ENCODE data around the gene ACE.

Gene ACE

GRCh38 chr17:63538693-63539595 lies 62.1 kb downstream of the ACE start:
- no peak for DNase-seq

- DNase-seq: no peak
Measured at GRCh38 chr17:63540590-63540989, 63.7 kb downstream of the ACE start.

DNA sequence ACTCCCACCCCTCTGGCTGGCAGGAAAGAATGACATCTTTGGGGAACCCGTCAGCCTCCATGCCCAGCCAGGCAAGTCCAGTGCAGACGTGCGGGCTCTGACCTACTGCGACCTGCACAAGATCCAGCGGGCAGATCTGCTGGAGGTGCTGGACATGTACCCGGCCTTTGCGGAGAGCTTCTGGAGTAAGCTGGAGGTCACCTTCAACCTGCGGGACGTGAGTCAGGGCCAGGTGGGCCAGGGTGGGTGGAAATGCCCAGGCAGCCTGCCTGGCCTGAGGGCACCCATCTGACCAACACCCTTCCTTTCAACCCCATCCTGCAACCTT lies 65.3 kb downstream of the ACE start:
- no peak for DNase-seq

- DNase-seq: no peak
Measured at GRCh38 chr17:63542942-63543821, 66.3 kb downstream of the ACE start.

DNA sequence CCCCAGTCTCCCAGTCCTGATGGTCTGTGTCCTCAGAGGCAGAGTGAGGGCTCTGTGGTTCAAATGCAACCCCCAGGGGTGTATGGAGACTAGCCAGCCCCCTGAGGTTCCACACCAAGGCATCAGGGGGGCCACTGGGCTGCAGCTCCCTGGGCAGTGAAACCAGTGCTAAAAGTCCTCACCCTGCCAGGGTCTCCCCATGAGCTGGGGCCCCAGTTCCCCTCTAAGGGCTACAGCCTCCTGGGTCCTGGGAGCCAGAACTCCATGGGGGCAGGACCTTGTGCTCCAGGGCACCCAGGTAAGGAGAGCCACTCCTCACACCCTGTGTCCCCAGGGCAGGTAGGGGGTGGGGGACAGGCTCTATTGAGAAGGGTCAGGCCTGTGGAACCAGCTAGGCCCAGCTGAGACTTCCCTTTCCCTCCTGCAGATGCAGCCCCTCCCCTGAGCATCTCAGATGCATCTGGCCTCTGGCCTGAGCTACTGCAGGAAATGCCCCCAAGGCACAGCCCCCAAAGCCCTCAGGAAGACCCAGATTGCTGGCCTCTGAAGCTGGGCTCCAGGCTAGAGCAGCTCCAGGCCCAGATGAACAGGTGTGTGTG lies 67.1 kb downstream of the ACE start:
- DNase-seq: no peak

DNA sequence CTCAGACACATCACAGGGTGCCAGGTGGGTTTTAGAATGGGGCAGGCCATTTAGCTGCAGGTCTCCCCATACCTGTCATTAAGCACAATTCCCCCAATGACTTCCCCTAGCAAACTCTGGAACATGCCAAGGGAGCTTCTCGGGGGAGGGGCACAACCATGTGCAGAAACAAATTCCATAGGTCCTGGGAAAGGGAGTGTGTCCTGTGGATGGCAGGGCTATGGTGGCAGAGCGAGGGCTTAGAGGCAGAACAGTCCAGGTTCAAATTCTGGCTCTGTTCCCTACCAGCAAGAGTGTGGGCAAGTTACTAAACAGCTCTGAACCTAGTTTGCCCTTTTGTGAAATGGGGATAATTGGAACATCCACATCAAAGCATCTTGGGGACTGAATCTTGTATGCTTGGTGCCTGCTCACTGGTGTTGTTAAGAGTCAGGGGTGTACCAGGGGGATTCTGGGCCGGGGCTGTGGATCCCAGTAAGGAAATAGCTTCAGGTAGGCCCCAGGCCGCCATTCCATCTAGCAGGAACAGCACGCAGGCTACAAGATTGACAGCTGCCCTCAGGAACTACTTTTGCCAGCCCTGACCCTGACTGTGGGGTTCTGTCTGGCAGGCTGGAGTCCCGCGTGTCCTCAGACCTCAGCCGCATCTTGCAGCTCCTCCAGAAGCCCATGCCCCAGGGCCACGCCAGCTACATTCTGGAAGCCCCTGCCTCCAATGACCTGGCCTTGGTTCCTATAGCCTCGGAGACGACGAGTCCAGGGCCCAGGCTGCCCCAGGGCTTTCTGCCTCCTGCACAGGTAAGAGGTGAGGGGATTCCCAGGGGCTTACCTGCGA lies 67.8 kb downstream of the ACE start:
- no peak for DNase-seq

DNA sequence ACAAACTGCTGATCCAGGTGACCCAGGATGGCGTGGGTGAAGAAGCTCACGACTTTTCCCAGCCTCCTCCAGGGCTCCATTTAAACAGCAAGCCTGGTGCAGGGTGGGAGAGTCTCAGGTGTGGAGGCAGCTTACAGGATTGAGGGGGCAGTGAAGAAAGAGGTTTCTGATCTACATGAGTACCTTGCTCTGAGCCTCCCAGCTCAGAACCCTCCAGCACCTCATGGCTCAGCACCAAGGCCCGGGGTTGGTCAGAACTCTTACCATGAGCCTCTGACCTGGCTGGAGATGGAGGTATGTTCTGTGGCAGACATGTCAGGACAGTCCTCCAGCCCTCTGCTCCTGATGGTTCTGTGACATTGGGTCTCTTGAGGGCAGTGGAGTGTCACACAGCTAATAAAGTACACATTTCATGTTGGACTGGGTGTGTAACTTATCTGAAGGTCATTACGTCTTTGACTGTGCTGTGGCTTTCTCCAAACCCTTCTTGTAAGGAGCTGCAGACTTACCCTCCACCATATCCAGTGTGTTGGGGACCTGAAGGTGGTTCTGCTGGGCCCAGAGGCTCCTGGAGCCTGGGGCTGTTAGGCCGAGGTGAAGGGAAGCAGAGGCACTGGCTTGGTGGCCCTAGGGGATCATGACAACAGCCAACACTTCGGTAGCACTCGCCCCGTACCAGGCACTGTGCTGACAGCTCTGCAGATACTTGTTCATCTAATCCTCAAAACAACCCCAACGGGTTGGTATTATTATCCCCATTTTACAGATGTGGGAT lies 69.6 kb downstream of the ACE start:
- DNase-seq: no peak

DNA sequence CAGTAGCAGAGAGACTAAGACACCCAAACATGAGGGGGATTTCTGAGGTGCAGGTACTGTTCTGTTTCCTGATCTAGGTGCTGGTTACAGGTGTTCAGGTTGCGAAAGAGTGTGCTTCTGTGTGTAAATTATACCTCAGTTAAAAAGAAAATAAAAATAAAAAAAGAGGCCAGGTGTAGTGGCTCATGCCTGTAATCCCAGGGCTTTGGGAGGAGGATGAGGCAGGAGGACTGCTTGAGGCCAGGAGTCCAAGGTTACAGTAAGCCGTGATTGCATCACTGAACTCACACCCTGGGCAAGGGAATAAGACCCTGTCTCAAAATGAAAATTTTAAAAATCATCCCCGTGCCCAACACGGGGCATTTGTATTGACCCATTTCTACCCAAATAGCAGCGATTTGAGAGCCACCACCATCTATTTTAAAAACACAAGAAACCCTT lies 70.2 kb downstream of the ACE start:
- no peak for DNase-seq

Measured in NCI-H187 (cell line).